GM19238 (cell line): ENCODE data around the gene OR51I2.

Experiments used
- DNase-seq: peaks from one replicate; pipeline ENCODE4 v3.0.0; 2011; ENCODE audit warnings: low spot score; ENCODE audit not compliant: insufficient read length

The OR51I2 gene

GRCh38 chr11:5505363-5506048 is 56.4 kb downstream of the OR51I2 start:
- no peak for DNase-seq
